Natural killer cell (primary cell): ENCODE data around the gene SLFN5. TPM values are rescaled to one million over a fixed set of nuclear protein-coding genes. Genes with fewer than 3 reads are reported as not detected.
"Not testable (repeated sequence)": the region's sequence is repeated elsewhere in the genome, so short reads cannot be mapped to it uniquely, and the experiment has no call there.

Source experiments
- ATAC-seq, 3 donors: fragments of 150-1000 bp in 2 of 3; fragments of 200-7000 bp in 1 of 3; cut with Tn5 transposase; 1 replicate in 1 of 3; 2 replicates in 2 of 3; pipeline ENCODE4 v1.10.0; 2021; ENCODE audit warnings: mild to moderate bottlenecking in 2 of 3, moderate library complexity in 2 of 3
- DNase-seq, 2 donors: peaks; one replicate each; pipeline versions ENCODE4 v3.0.0 to v3.0.0-alpha.2; 2013 to 2021; ENCODE audit warnings: mixed read lengths in 1 of 2
- H3K27ac ChIP-seq: one replicate; pipeline ENCODE4 v1.5.1; 2013; ENCODE audit warnings: mild to moderate bottlenecking, low read length
- H3K27me3 ChIP-seq: one replicate; pipeline ENCODE4 v1.6.1; 2013; ENCODE audit warnings: low read length; ENCODE audit not compliant: control insufficient read depth, insufficient read depth
- H3K36me3 ChIP-seq: one replicate; pipeline ENCODE4 v1.6.1; 2013; ENCODE audit warnings: low read length; ENCODE audit not compliant: control insufficient read depth, insufficient read depth
- H3K4me1 ChIP-seq: one replicate; pipeline ENCODE4 v1.6.1; 2013; ENCODE audit warnings: low read length; ENCODE audit not compliant: control insufficient read depth, insufficient read depth
- H3K4me3 ChIP-seq: one replicate; pipeline ENCODE4 v1.5.1; 2013; ENCODE audit warnings: low read length
- H3K9me3 ChIP-seq: one replicate; pipeline ENCODE4 v1.6.1; 2013; ENCODE audit warnings: low read length; ENCODE audit not compliant: control insufficient read depth, insufficient read depth
- H3K27ac Mint-ChIP-seq, 2 donors: one replicate each; pipeline ENCODE4 v1.8.0; 2022; ENCODE audit warnings: mild to moderate bottlenecking in 2 of 2, mixed read lengths in 2 of 2, moderate library complexity in 1 of 2
- H3K27me3 Mint-ChIP-seq, 2 donors: one replicate each; pipeline ENCODE4 v1.8.0; 2022; ENCODE audit warnings: low read depth in 2 of 2, mixed read lengths in 2 of 2
- H3K36me3 Mint-ChIP-seq: one replicate; pipeline ENCODE4 v1.8.0; 2022; ENCODE audit warnings: mixed read lengths
- H3K4me1 Mint-ChIP-seq, 2 donors: one replicate each; pipeline ENCODE4 v1.8.0; 2022; ENCODE audit warnings: mixed read lengths in 2 of 2
- H3K4me3 Mint-ChIP-seq: one replicate; pipeline ENCODE4 v1.8.0; 2022; ENCODE audit warnings: mild to moderate bottlenecking, moderate library complexity, mixed read lengths
- H3K9me3 Mint-ChIP-seq, 2 donors: one replicate each; pipeline ENCODE4 v1.8.0; 2022; ENCODE audit warnings: mixed read lengths in 2 of 2
- WGBS: methylation state at CpG from one replicate; pipeline ENCODE4 v1.1.7; 2013; ENCODE audit warnings: missing lambda C conversion rate; ENCODE audit not compliant: insufficient coverage; 5-methylcytosine and 5-hydroxymethylcytosine counted together
- intact Hi-C: fragments of 100-400 bp; cut with micrococcal nuclease; formaldehyde crosslinking; loops from one replicate; pipeline ENCODE4 v1.14.2; 2022
- total RNA-seq, 4 donors: library from RNA; stranded (reverse); fragments of 120-200 nt in 1 of 4; gene quantifications; one replicate each; pipeline versions ENCODE4 v1.2.3 to v1.2.4, GENCODE V29; 2013 to 2022
- TF ChIP-seq, protein P1 (sequence below): fragments of 200-600 bp; IDR thresholded peaks from one replicate; pipeline ENCODE4 v1.8.0; 2022; ENCODE audit warnings: antibody characterized with exemption

Gene SLFN5
- 100 to 1,000 TPM; 118 to 164 (median 141) TPM for total RNA-seq
- total RNA-seq (2013) = 177 TPM

DNA sequence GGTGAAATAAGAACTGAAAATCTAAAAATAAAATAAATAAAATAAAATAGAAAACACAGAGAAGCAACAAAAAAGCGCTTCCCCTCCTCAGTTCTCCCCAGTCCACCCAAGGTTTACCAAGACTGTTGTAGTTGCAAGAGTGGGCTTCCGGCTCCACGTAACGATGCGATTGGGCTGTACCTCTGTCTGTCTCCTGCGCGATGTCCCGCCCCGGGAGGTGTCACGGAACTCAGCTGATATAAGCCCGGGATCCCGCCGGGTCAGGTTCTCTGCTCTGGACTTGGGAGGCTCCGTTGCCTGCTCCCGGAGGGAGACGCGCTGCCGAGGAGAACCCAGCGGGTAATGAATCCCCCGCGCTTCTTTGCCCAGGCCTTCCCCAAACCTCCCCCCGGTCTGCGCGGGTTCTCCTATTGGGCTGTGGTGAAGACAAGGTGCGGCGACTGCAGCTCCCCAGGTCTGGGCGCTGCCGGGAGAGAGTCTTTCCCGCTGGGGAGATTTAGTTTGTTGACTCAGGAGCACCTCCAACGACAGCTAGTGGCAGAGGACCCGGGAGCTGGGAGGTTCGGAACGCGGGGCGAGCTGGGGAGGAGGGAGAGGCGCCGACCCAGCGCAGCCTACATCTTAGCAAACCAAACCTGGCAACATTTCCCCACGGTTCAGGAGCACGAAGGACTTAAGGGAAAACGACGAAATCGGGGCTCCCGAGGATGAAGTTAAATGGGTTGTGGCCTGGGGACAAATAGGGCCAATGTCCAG lies at the start of gene SLFN5:
SLFN5 (plus strand) TSS at position 268 of the 756 bp plus-strand sequence. CDS start 15,619 bp downstream, outside the sequence.
- DNase-seq (peak; percentile 96 to 97), ATAC-seq (peak; percentile 65 to 86 (median 77))
- Mint-ChIP-seq H3K4me1 (peaks cover 73 to 76% of the 10 kb centered on the region in 2 donors), H3K9me3 (no peaks in the 10 kb centered on the region), H3K27me3 (no peaks in the 10 kb centered on the region), H3K4me3 (peak within 1 kb of the TSS; percentile 97), H3K27ac (peak within 1 kb of the TSS; percentile 97 to 100), H3K36me3 (no peaks in the 10 kb centered on the region)
- intact Hi-C loops = loop anchor here (1.0 to 10.0 kb wide), 10 partner anchors 29 to 954 kb away; partner anchors contain the start of genes AP2B1, CCL3L1, CCL3L3 and SLFN11
- no peaks in the 10 kb centered on the region for H3K9me3 ChIP-seq
- H3K27me3 ChIP-seq = no peaks in the 10 kb centered on the region
- H3K36me3 ChIP-seq = peaks cover 13% of the 10 kb centered on the region
- peak within 1 kb of the TSS; percentile 98 for H3K27ac ChIP-seq
- peaks cover 52% of the 10 kb centered on the region for H3K4me1 ChIP-seq
- WGBS = under 1% methylated on average over 44 of the region's 44 CpGs
- H3K4me3 ChIP-seq = peak within 1 kb of the TSS; percentile 78
- TF ChIP-seq, protein P1, sequence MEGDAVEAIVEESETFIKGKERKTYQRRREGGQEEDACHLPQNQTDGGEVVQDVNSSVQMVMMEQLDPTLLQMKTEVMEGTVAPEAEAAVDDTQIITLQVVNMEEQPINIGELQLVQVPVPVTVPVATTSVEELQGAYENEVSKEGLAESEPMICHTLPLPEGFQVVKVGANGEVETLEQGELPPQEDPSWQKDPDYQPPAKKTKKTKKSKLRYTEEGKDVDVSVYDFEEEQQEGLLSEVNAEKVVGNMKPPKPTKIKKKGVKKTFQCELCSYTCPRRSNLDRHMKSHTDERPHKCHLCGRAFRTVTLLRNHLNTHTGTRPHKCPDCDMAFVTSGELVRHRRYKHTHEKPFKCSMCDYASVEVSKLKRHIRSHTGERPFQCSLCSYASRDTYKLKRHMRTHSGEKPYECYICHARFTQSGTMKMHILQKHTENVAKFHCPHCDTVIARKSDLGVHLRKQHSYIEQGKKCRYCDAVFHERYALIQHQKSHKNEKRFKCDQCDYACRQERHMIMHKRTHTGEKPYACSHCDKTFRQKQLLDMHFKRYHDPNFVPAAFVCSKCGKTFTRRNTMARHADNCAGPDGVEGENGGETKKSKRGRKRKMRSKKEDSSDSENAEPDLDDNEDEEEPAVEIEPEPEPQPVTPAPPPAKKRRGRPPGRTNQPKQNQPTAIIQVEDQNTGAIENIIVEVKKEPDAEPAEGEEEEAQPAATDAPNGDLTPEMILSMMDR = no peak

DNA sequence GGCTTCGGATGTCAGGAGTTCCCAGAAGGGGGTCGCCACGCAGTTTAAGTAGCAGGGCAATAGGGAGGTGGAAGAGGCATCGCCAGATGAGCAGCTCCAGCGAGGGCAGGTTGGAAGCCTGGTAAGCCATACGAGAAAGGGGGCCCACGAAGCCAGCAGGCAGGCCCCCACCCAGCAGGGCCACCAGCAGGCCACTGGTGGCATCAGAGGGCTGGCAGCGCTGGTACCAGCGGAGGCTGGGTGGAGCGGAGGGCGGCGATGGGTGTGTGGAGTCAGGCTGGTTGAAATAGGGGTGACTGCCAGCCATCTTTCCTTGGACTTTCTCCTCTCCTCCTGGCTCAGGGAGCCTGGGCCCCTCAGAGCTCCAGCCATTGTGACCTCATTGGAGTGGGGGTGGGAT lies 48.9 kb upstream of the SLFN5 start, which contains the start of gene SLC35G3:
SLC35G3 (minus strand) TSS at position 393 of the 400 bp plus-strand sequence; CDS start at position 307, 86 bp downstream.
- H3K27me3 ChIP-seq, H3K9me3 ChIP-seq, intact Hi-C loops, H3K4me1 ChIP-seq, H3K4me3 ChIP-seq, H3K36me3 Mint-ChIP-seq, H3K9me3 Mint-ChIP-seq, H3K27me3 Mint-ChIP-seq, ATAC-seq, H3K27ac ChIP-seq, H3K36me3 ChIP-seq, DNase-seq, H3K4me3 Mint-ChIP-seq: not testable (repeated sequence)
- 97% methylated on average over 10 of the region's 12 CpGs for WGBS
- H3K27ac Mint-ChIP-seq = peak within 1 kb of the TSS in 1 of 2 donors; percentile 21
- H3K4me1 Mint-ChIP-seq = peaks cover 5 to 11% of the 10 kb centered on the region in 2 donors

DNA sequence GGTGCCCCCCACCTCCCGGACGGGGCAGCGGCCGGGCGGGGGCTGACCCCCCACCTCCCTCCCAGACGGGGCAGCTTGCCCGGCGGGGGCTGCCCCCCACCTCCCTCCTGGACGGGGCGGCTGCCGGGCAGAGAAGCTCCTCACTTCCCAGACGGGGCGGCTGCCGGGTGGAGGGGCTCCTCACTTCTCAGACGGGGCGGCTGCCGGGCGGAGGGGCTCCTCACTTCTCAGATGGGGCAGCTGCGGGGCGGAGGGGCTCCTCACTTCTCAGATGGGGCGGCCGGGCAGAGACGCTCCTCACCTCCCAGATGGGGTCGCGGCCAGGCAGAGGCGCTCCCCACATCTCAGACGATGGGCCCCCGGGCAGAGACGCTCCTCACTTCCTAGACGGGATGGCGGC lies 47.8 kb upstream of the SLFN5 start:
- H3K27ac Mint-ChIP-seq, H3K9me3 ChIP-seq, H3K4me1 ChIP-seq, H3K36me3 ChIP-seq, H3K27ac ChIP-seq, H3K4me3 Mint-ChIP-seq, H3K9me3 Mint-ChIP-seq, H3K4me3 ChIP-seq, H3K27me3 Mint-ChIP-seq, DNase-seq, H3K36me3 Mint-ChIP-seq, ATAC-seq, intact Hi-C loops, H3K27me3 ChIP-seq: not testable (repeated sequence)
- H3K4me1 Mint-ChIP-seq = peaks cover 5 to 11% of the 10 kb centered on the region in 2 donors
- 90% methylated on average over 28 of the region's 31 CpGs for WGBS

GRCh38 chr17:35202582-35202981 lies 40.3 kb upstream of the SLFN5 start:
- H3K4me3 ChIP-seq, H3K36me3 ChIP-seq, H3K27me3 Mint-ChIP-seq, H3K27me3 ChIP-seq, ATAC-seq, H3K9me3 ChIP-seq, H3K27ac ChIP-seq, H3K27ac Mint-ChIP-seq, H3K4me3 Mint-ChIP-seq, intact Hi-C loops, DNase-seq, H3K4me1 ChIP-seq: not testable (repeated sequence)
- Mint-ChIP-seq H3K4me1 (peaks cover 10 to 15% of the 10 kb centered on the region in 2 donors), H3K9me3 (peaks cover 12% of the 10 kb centered on the region in 2 donors), H3K36me3 (peaks cover 14% of the 10 kb centered on the region)
- no CpG with 5 or more reads among the region's 2 CpGs for WGBS

DNA sequence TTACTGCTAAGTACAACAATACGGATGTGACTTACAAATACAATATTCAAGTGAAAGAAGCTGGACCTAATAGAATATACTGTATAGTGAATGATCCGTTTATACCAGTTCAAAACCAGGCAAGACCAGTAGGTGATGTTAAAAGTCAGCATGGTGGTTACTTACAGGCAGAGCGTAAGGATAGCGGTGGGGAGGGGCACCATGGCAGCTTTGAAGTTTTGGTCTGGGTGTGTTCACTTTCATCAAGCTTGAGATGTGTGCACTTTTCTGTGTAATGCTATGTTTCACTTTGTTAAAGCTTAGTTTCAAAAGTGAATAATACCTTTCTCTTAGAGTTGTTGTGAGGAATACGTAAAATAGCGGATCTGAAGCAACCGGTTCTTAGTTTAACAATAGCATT lies 32.1 kb upstream of the SLFN5 start:
- peaks cover 33% of the 10 kb centered on the region for H3K4me1 ChIP-seq
- DNase-seq (peak in 1 of 2 donors; percentile 64), ATAC-seq (no peak)
- H3K36me3 ChIP-seq = no peaks in the 10 kb centered on the region
- H3K4me3 ChIP-seq = no peak overlapping the region
- H3K27me3 ChIP-seq = no peaks in the 10 kb centered on the region
- Mint-ChIP-seq H3K9me3 (no peaks in the 10 kb centered on the region), H3K36me3 (no peaks in the 10 kb centered on the region), H3K27ac (no peak overlapping the region), H3K27me3 (no peaks in the 10 kb centered on the region), H3K4me1 (peaks cover 48 to 49% of the 10 kb centered on the region in 2 donors), H3K4me3 (no peak overlapping the region)
- WGBS = 95% methylated on average over 4 of the region's 7 CpGs
- H3K27ac ChIP-seq = no peak overlapping the region
- H3K9me3 ChIP-seq = no peaks in the 10 kb centered on the region
- intact Hi-C loops = loop anchor here (5.0 kb wide), 1 partner anchor 33 kb away; no protein-coding TSS in a partner anchor
- TF ChIP-seq, protein P1 = no peak
